NCI-H146 treated with DMSO at 0.1 percent for 48 hours (cell line): ENCODE results near the gene HSPA12A.

Experiments
- DNase-seq: peaks from one replicate; lab custom pipeline; 2025; ENCODE audit not compliant: unreplicated experiment; lab: John Stamatoyannopoulos, UW

HSPA12A gene

DNA sequence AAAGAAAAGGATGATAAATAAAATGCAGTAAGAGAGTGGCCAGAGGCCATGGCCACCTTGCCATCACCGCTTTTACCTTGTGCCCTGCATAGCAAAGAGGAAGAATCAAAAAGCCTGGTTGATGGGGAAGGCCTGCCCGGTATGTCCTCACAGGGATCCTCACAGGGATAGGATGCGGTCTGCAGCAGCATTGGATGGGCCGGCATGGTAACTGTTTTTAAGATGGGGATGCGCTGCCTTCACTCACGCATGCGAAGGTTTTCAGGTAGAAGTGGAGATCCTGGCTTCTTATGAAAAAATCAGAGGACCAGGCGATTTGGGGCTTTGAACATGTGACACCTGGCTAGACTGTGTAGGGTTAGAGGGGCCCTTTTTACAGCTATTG, 109.2 kb downstream of the HSPA12A start:
- DNase-seq, result no peak

- no peak for DNase-seq
Measured at GRCh38 chr10:116632596-116633215, 109.7 kb downstream of the HSPA12A start.

DNA sequence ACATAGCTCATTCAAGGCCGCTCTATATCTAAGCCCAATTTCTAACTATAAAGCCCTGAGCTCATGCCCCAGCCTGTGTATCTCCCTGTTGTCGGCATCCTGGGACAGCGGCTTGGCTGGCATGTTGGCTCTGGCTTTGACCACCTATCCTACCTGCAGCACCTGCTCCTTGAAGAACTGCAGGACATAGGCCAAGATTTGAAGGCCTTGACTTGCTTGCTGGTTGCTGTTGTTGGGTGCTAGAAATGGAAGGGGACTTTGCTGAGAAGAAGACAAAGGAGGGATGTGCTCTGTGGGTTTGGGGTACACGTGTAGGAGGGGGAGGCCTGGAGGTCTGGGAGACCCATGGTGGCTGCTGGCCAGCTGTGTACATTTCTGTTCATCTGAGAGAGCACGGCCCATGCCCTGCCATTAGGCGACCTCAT, 110.5 kb downstream of the HSPA12A start:
- DNase-seq, result no peak

DNA sequence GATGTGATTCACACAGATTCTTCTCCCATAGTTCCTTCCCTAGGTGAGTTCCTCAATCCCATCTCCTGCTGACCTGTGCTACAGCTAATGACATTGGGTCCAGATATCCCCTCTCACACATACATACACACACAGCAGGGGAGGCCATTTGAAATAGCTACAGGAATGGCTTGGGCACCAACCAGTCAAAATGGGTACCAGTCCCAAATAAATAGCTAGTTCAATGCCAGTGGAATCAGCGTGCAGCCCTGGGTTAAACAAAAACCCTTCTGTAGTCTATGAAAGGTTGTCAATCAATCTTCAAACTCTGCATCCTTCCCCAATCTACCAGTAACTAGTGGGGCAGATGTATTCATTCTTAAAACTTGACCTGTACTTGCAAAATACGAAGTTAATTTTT, 112.3 kb downstream of the HSPA12A start:
- no peak for DNase-seq

DNA sequence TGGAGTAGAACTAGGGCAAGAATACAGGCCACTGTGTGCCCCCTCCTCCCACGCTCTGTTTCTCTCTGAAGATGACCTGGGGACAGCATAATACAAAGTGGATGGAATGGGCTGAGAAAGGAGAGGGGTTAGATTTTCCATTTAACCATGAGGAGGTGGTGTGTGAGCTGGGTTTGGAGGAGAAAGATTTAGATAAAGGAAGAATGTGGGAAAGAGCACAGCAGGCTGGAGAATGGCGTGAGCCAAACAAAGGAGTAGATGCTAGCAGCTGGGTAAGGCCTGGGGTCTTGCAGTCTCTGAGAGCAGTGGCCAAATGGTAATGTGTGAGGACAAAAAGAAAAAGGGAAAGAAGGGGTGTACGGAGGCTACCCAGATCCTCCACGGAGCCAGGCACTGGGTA, 113.0 kb downstream of the HSPA12A start:
- no peak for DNase-seq

DNA sequence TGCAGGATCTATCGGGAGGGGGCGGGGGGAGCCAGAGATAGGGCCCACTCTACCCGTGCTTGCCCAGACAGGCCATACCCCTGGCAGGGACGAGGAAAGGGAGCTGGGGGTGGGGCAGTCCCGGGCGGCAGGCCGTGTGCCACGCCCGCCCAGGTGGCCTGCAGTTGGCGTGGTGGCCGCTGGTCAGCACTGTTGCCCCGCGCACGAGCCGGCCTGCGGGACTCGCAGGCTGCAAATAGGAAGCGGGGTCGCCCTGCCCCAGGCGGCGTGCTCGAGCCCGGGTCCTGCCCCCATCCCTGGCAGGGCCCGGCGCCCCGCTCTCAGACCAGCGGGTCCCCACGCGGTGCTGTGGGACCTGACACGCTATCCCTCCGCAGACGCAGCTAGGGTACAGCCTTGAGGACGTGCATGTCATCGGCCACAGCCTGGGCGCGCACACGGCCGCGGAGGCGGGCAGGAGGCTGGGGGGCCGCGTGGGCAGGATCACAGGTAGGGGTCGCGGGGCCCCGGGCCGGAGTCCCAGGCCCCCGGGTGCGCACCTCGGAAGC, 114.9 kb downstream of the HSPA12A start:
- DNase-seq, result no peak

DNA sequence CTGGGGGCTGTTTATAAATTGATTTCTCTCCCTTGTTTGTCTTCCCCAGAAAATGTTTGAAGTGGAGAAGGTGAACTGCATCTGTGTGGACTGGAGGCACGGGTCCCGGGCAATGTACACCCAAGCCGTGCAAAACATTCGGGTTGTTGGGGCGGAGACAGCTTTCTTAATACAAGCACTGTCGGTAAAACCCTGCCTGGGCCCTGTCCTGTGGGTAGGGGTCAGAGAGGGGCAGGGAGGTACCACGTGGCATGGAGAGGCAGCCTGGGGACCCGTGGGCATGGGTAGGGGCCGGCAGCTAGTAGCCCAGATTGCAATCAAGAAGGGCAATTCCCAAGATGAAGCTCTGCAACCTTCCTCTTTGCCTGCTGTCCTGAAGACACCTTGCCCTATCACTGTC, 115.6 kb downstream of the HSPA12A start:
- no peak for DNase-seq

GRCh38 chr10:116625845-116626244, 116.5 kb downstream of the HSPA12A start:
- no peak for DNase-seq

DNA sequence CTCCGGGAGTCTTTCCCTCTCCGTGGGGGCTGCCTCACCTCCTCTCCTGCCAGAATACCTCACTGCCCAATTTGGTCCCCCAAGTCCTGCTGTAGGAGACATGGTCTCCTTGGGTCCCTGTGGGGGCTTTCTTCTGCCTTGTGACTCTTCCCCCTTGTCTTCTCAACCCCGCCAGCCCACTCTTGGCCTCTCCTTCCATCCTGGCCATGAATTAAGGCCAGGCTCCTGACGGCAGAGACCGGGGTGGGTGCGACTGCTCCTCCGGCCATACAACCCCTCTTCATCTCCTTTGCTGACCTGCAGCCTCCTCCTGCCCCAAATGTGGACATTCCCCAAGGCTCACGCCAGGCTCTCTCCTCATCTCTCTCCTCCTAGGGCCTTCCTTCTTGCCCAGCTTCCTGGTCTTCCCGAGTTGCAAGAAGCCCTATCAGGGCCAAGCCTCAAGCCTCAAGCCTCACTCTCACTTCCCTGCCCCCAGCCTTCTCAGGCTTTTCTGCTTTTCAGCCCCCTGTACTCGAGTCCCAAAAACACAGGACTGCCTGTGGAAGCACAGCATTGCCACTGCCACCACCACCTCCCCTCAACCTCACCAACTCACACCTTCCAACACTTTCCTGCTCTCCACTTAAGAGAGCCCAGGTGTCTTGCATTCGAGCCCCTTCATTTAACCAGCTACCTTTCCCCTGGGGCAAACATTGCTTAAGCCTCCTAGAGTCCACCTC, 120.3 kb downstream of the HSPA12A start:
- DNase-seq, result no peak

GRCh38 chr10:116621476-116621875, 120.9 kb downstream of the HSPA12A start:
- DNase-seq, result no peak
